ENCODE measurements around the gene C19orf81.
"Not testable (repeated sequence)": the region's sequence is repeated elsewhere in the genome, so short reads cannot be mapped to it uniquely, and the experiment has no call there.

C19orf81 gene

GRCh38 chr19:50607874-50608785 lies 41.1 kb upstream of the C19orf81 start (continued):
- TF ChIP-seq ZNF350 (tag by site-specific recombination; IDR thresholded peaks at IDR 0.05): no peak
- TF ChIP-seq SP7 (tag by site-specific recombination; IDR thresholded peaks at IDR 0.05): 0 out of 2 replicates have a peak, but pooled peaks have one; percentile 25
- no peak for TF ChIP-seq ZNF394 (tag by site-specific recombination; IDR thresholded peaks at IDR 0.05; ENCODE audit: borderline replicate concordance)
- TF ChIP-seq ZNF433 (tag by site-specific recombination; IDR thresholded peaks at IDR 0.05; ENCODE audit: low read depth): no peak
- no peak for TF ChIP-seq ZBTB6 (tag by site-specific recombination; IDR thresholded peaks at IDR 0.05)
- no peak for TF ChIP-seq ZNF792 (tag by site-specific recombination; IDR thresholded peaks at IDR 0.05)
- no peak for TF ChIP-seq ZNF555 (tag by site-specific recombination; conservative IDR thresholded peaks at IDR 0.05)
- TF ChIP-seq OVOL3 (tag by site-specific recombination; IDR thresholded peaks at IDR 0.05): no peak
- TF ChIP-seq ZNF426 (tag by site-specific recombination; IDR thresholded peaks at IDR 0.05): no peak
- no peak for TF ChIP-seq ZNF501 (tag by site-specific recombination; IDR thresholded peaks at IDR 0.05)
- TF ChIP-seq ZNF704 (tag by site-specific recombination; IDR thresholded peaks at IDR 0.05): no peak
- TF ChIP-seq, protein P1, sequence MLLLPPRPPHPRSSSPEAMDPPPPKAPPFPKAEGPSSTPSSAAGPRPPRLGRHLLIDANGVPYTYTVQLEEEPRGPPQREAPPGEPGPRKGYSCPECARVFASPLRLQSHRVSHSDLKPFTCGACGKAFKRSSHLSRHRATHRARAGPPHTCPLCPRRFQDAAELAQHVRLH (tag by site-specific recombination; IDR thresholded peaks at IDR 0.05): no peak
- TF ChIP-seq ZNF571 (tag by site-specific recombination; IDR thresholded peaks at IDR 0.05): no peak
- no peak for TF ChIP-seq ZNF791 (tag by site-specific recombination; IDR thresholded peaks at IDR 0.05)
- no peak for TF ChIP-seq ZNF10 (tag by site-specific recombination; IDR thresholded peaks at IDR 0.05)
- peak; percentile 83 for TF ChIP-seq CTCF (tag by site-specific recombination; IDR thresholded peaks at IDR 0.05)
- TF ChIP-seq, protein P2, sequence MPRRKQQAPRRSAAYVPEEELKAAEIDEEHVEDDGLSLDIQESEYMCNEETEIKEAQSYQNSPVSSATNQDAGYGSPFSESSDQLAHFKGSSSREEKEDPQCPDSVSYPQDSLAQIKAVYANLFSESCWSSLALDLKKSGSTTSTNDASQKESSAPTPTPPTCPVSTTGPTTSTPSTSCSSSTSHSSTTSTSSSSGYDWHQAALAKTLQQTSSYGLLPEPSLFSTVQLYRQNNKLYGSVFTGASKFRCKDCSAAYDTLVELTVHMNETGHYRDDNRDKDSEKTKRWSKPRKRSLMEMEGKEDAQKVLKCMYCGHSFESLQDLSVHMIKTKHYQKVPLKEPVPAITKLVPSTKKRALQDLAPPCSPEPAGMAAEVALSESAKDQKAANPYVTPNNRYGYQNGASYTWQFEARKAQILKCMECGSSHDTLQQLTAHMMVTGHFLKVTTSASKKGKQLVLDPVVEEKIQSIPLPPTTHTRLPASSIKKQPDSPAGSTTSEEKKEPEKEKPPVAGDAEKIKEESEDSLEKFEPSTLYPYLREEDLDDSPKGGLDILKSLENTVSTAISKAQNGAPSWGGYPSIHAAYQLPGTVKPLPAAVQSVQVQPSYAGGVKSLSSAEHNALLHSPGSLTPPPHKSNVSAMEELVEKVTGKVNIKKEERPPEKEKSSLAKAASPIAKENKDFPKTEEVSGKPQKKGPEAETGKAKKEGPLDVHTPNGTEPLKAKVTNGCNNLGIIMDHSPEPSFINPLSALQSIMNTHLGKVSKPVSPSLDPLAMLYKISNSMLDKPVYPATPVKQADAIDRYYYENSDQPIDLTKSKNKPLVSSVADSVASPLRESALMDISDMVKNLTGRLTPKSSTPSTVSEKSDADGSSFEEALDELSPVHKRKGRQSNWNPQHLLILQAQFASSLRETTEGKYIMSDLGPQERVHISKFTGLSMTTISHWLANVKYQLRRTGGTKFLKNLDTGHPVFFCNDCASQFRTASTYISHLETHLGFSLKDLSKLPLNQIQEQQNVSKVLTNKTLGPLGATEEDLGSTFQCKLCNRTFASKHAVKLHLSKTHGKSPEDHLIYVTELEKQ (tag by site-specific recombination; IDR thresholded peaks at IDR 0.05; ENCODE audit: borderline replicate concordance): no peak
- no peak for TF ChIP-seq ZNF521 (tag by site-specific recombination; IDR thresholded peaks at IDR 0.05)
- TF ChIP-seq ZNF830 (tag by site-specific recombination; IDR thresholded peaks at IDR 0.05; ENCODE audit: low read depth): no peak
- TF ChIP-seq ZNF146 (tag by site-specific recombination; IDR thresholded peaks at IDR 0.05): no peak
- TF ChIP-seq ZNF274 (IDR thresholded peaks at IDR 0.05; ENCODE audit: low read length): no peak
- no peak for TF ChIP-seq ZNF274 (tag by site-specific recombination; IDR thresholded peaks at IDR 0.05; ENCODE audit: borderline replicate concordance)
- TF ChIP-seq ZNF777 (tag by site-specific recombination; IDR thresholded peaks at IDR 0.05; ENCODE audit: borderline replicate concordance): no peak
- no peak for TF ChIP-seq REPIN1 (tag by site-specific recombination; IDR thresholded peaks at IDR 0.05; ENCODE audit: low read depth)
- TF ChIP-seq, protein P3, sequence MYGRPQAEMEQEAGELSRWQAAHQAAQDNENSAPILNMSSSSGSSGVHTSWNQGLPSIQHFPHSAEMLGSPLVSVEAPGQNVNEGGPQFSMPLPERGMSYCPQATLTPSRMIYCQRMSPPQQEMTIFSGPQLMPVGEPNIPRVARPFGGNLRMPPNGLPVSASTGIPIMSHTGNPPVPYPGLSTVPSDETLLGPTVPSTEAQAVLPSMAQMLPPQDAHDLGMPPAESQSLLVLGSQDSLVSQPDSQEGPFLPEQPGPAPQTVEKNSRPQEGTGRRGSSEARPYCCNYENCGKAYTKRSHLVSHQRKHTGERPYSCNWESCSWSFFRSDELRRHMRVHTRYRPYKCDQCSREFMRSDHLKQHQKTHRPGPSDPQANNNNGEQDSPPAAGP (tag by site-specific recombination; IDR thresholded peaks at IDR 0.05): no peak
- TF ChIP-seq ZNF514 (tag by site-specific recombination; IDR thresholded peaks at IDR 0.05): no peak

DNA sequence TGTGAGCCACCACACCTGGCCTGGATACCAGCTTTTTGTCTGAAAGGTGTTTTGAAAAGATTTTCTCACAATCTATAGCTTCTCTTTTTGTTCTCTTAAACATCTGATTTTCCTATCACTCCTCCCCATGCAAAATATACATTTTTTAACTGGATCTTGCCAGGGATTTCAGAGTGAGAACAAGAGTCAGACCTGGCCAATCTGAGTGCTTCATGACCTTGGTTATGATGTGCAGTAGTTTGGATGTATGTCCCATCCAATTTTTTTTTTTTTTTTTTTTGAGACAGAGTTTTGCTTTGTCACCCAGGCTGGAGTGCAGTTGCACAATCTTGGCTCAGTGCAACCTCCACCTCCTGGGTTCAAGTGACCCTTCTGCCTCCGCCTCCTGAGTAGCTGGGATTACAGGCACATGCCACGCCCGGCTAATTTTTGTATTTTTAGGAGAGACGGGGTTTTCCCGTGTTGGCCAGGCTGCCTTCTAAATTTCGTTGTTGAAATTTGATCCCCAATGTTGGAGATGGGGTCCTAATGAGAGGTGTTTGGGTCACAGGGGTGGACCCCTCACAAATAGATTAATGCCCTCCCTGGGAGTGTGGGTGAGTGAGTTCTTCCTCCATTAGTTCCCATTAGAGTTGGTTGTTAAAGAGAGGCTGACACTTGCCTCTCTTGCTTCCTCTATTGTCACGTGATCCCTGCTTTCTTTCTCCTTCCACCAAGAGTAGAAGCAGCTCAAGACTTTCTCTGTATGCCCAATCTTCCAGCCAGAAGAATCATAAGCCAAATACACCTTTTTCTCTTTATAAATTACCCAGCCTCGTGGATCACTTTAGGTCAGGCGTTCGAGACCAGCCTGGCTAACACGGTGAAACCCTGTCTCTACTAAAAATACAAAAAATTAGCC lies 36.5 kb upstream of the C19orf81 start:
- H3K36me3 ChIP-seq (ENCODE audit: control insufficient read depth in 2 of 2, insufficient read depth in 1 of 2, low read length in 2 of 2); H3K9me3 ChIP-seq (ENCODE audit: control insufficient read depth, insufficient read depth, low read depth, low read length); H3K27ac ChIP-seq (ENCODE audit: extremely low read depth, low read depth, low read length); POLR2A ChIA-PET; H3K4me3 ChIP-seq (ENCODE audit: low read depth, low read length); H3K4me1 ChIP-seq (ENCODE audit: control insufficient read depth, insufficient read depth, low read length): not testable (repeated sequence)
- CTCF ChIA-PET: interaction anchor here (1.0 kb wide), 1 partner anchor 57 kb away, joined by 3 read pairs; no protein-coding TSS in a partner anchor
